Nephron progenitor cell (in vitro differentiated cells): Measurements from ENCODE around the gene VGLL1.
A peak's percentile ranks its signal among the peaks of the same experiment; 100 is the strongest.

Experiments
- DNase-seq: peaks from one replicate; pipeline ENCODE4 v3.0.0; 2021
- H3K27ac Mint-ChIP-seq: 2 replicates; pipeline ENCODE4 v1.8.0; 2021; ENCODE audit warnings: mild to moderate bottlenecking, moderate library complexity, mixed read lengths
- H3K27me3 Mint-ChIP-seq: 2 replicates; pipeline ENCODE4 v1.8.0; 2021; ENCODE audit warnings: mild to moderate bottlenecking, low read depth, mixed read lengths; ENCODE audit not compliant: poor library complexity
- H3K36me3 Mint-ChIP-seq: 2 replicates; pipeline ENCODE4 v1.8.0; 2021; ENCODE audit warnings: low read depth, mixed read lengths
- H3K4me1 Mint-ChIP-seq: 2 replicates; pipeline ENCODE4 v1.8.0; 2021; ENCODE audit warnings: mixed read lengths
- H3K4me3 Mint-ChIP-seq: 2 replicates; pipeline ENCODE4 v1.8.0; 2021; ENCODE audit warnings: mild to moderate bottlenecking, moderate library complexity, mixed read lengths
- H3K9me3 Mint-ChIP-seq: 2 replicates; pipeline ENCODE4 v1.8.0; 2021; ENCODE audit warnings: mild to moderate bottlenecking, moderate library complexity, mixed read lengths
- TF ChIP-seq, protein P1 (sequence below): fragments of 200-600 bp; sonication (generic); IDR thresholded peaks from 2 replicates; pipeline ENCODE4 v1.5.0; 2021; ENCODE audit warnings: antibody characterized with exemption

The VGLL1 gene

GRCh38 chrX:136496186-136496763, 35.7 kb upstream of the VGLL1 start:
- H3K4me3 Mint-ChIP-seq, result peak overlapping the region; percentile 87
- H3K36me3 Mint-ChIP-seq, result peaks cover 5% of the 10 kb centered on the region
- DNase-seq, result no peak
- TF ChIP-seq, protein P1, sequence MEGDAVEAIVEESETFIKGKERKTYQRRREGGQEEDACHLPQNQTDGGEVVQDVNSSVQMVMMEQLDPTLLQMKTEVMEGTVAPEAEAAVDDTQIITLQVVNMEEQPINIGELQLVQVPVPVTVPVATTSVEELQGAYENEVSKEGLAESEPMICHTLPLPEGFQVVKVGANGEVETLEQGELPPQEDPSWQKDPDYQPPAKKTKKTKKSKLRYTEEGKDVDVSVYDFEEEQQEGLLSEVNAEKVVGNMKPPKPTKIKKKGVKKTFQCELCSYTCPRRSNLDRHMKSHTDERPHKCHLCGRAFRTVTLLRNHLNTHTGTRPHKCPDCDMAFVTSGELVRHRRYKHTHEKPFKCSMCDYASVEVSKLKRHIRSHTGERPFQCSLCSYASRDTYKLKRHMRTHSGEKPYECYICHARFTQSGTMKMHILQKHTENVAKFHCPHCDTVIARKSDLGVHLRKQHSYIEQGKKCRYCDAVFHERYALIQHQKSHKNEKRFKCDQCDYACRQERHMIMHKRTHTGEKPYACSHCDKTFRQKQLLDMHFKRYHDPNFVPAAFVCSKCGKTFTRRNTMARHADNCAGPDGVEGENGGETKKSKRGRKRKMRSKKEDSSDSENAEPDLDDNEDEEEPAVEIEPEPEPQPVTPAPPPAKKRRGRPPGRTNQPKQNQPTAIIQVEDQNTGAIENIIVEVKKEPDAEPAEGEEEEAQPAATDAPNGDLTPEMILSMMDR, result no peak
- H3K27me3 Mint-ChIP-seq, result peaks cover 7% of the 10 kb centered on the region
- H3K9me3 Mint-ChIP-seq, result peaks cover 28% of the 10 kb centered on the region
- H3K4me1 Mint-ChIP-seq, result peaks cover 13% of the 10 kb centered on the region
- peak overlapping the region; percentile 98 for H3K27ac Mint-ChIP-seq

DNA sequence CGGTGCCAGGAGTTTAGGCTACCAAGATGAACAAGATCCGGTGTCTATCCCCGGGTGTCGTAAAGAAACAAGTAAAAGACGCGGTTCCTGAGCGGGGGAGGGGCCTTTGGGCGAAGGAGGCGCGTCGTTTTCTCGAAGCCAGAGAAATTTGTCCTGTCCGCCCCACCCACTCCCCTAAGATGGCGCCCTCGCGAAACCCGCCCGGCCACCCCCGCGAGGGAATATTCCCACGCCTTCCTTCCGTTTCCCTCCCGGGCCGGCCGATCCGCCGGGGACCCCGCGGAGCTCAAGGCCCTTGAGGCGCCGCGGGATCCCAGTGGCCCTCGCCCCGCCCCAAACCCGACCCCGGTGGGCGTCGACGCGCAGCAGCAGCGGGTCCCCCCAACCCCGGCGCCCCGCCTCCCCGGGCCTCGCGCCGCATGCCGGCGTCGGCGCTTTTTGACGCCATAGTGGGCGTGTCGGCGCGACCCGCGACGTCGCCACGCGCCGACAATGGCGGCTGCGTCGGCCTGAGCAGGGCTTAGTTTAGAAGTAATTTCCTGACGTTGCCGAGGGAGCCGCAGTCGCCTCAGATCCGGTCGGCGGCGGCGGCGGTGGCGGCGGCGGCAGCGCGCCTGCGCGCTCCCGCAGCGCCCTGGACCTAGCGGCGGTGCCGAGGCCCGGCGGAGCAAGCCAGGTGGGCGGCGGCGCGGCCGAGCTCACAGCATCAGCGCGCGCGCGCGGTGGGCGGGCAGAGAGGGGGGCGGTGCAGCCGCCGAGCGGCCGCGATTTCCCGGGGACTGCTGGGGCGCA, 35.1 kb upstream of the VGLL1 start:
- Mint-ChIP-seq H3K9me3 (peaks cover 27% of the 10 kb centered on the region), H3K27ac (peak overlapping the region; percentile 98), H3K27me3 (peaks cover 6% of the 10 kb centered on the region), H3K4me1 (peaks cover 13% of the 10 kb centered on the region), H3K36me3 (peaks cover 5% of the 10 kb centered on the region), H3K4me3 (peak overlapping the region; percentile 87)
- TF ChIP-seq, protein P1, result no peak
- peak; percentile 83 for DNase-seq

GRCh38 chrX:136497556-136498052, 34.4 kb upstream of the VGLL1 start, which contains the start of gene HTATSF1:
Gene HTATSF1, plus strand, starts transcription at chrX:136497592. Its CDS starts 93 bp downstream, at chrX:136497685.
- peak within 1 kb of the TSS; percentile 98 for H3K27ac Mint-ChIP-seq
- H3K4me3 Mint-ChIP-seq, result peak within 1 kb of the TSS; percentile 94
- peaks cover 22% of the 10 kb centered on the region for H3K9me3 Mint-ChIP-seq
- peaks cover 5% of the 10 kb centered on the region for H3K36me3 Mint-ChIP-seq
- no peak for DNase-seq
- TF ChIP-seq, protein P1, result no peak
- peaks cover 4% of the 10 kb centered on the region for H3K27me3 Mint-ChIP-seq
- peaks cover 13% of the 10 kb centered on the region for H3K4me1 Mint-ChIP-seq

GRCh38 chrX:136519069-136519468, 12.9 kb upstream of the VGLL1 start:
- Mint-ChIP-seq H3K9me3 (peaks cover 23% of the 10 kb centered on the region), H3K27ac (no peak overlapping the region), H3K36me3 (no peaks in the 10 kb centered on the region), H3K27me3 (no peaks in the 10 kb centered on the region), H3K4me1 (no peaks in the 10 kb centered on the region), H3K4me3 (no peak overlapping the region)
- DNase-seq, result no peak
- TF ChIP-seq, protein P1, result no peak

- peaks cover 4% of the 10 kb centered on the region for H3K4me1 Mint-ChIP-seq
- H3K9me3 Mint-ChIP-seq, result peaks cover 28% of the 10 kb centered on the region
- H3K4me3 Mint-ChIP-seq, result no peak overlapping the region
- no peak overlapping the region for H3K27ac Mint-ChIP-seq
- DNase-seq, result no peak
- peaks cover 3% of the 10 kb centered on the region for H3K27me3 Mint-ChIP-seq
- TF ChIP-seq, protein P1, result no peak
- no peaks in the 10 kb centered on the region for H3K36me3 Mint-ChIP-seq
Measured at GRCh38 chrX:136523770-136524169, 8.2 kb upstream of the VGLL1 start.
